GM18868 (cell line): ENCODE measurements around the gene TRPT1.

Source experiments
- ATAC-seq: cut with Tn5 transposase; IDR thresholded peaks from one replicate; pipeline ENCODE4 v1.9.1; 2021; ENCODE audit warnings: mild to moderate bottlenecking, moderate library complexity; ENCODE audit not compliant: unreplicated experiment

TRPT1 gene

GRCh38 chr11:64210301-64211020 lies 15.5 kb downstream of the TRPT1 start:
- no peak for ATAC-seq

- ATAC-seq = no peak
Measured at GRCh38 chr11:64209563-64209843, 16.5 kb downstream of the TRPT1 start.

GRCh38 chr11:64208796-64209562 lies 17.0 kb downstream of the TRPT1 start:
- no peak for ATAC-seq

- ATAC-seq = no peak
Measured at GRCh38 chr11:64208086-64208795, 17.7 kb downstream of the TRPT1 start.

GRCh38 chr11:64207256-64208085 lies 18.5 kb downstream of the TRPT1 start:
- peak; percentile 51 for ATAC-seq

- no peak for ATAC-seq
Measured at GRCh38 chr11:64206457-64207255, 19.3 kb downstream of the TRPT1 start, which contains the start of gene FERMT3. Gene FERMT3, plus strand, starts transcription at chr11:64206721. Its CDS starts 644 bp downstream, at chr11:64207365.

- no peak for ATAC-seq
Measured at GRCh38 chr11:64204464-64204989, 21.5 kb downstream of the TRPT1 start.

GRCh38 chr11:64204080-64204440 lies 21.9 kb downstream of the TRPT1 start:
- ATAC-seq = no peak

GRCh38 chr11:64203421-64204079 lies 22.4 kb downstream of the TRPT1 start:
- no peak for ATAC-seq

- ATAC-seq = no peak
Measured at GRCh38 chr11:64202992-64203391, 23.0 kb downstream of the TRPT1 start.

GRCh38 chr11:64201543-64201942 lies 24.4 kb downstream of the TRPT1 start:
- ATAC-seq = no peak

- ATAC-seq = no peak
Measured at GRCh38 chr11:64198511-64198910, 27.5 kb downstream of the TRPT1 start.

GRCh38 chr11:64196626-64197025 lies 29.4 kb downstream of the TRPT1 start:
- ATAC-seq = no peak

GRCh38 chr11:64192434-64192833 lies 33.6 kb downstream of the TRPT1 start:
- no peak for ATAC-seq

- ATAC-seq = no peak
Measured at GRCh38 chr11:64186492-64187165, 39.4 kb downstream of the TRPT1 start.

GRCh38 chr11:64185693-64186491 lies 40.1 kb downstream of the TRPT1 start, which contains the start of gene STIP1:
Gene STIP1, plus strand, starts transcription at chr11:64186171. Its CDS starts 91 bp downstream, at chr11:64186262.
- peak; percentile 80 for ATAC-seq

- peak; percentile 14 for ATAC-seq
Measured at GRCh38 chr11:64185175-64185692, 40.8 kb downstream of the TRPT1 start.

GRCh38 chr11:64183890-64184289 lies 42.1 kb downstream of the TRPT1 start:
- no peak for ATAC-seq
